Measurements from ENCODE around the gene BRAF.
"Not testable (repeated sequence)": the region's sequence is repeated elsewhere in the genome, so short reads cannot be mapped to it uniquely, and the experiment has no call there.

Gene BRAF

DNA sequence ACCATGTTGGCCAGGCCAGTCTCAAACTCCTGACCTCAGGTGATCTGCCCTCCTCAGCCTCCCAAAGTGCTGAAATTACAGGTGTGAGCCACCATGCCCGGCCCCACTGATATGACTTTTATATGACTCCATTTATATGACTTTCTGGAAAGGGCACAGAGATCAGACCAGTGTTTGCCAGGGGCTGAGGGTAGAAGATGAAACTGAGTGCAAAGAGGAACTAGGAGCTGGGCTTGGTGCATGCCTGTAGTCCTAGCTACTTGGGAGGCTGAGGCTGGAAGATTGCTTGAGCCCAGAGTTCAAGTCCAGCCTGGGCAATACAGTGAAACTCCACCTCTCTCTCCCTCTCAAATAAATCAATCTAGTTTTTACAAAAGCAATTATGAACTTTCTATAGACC, 7.5 kb downstream of the BRAF start:
- DNase-seq = no peak

- DNase-seq = no peak
Measured at GRCh38 chr7:140915935-140916555, 8.7 kb downstream of the BRAF start.

DNA sequence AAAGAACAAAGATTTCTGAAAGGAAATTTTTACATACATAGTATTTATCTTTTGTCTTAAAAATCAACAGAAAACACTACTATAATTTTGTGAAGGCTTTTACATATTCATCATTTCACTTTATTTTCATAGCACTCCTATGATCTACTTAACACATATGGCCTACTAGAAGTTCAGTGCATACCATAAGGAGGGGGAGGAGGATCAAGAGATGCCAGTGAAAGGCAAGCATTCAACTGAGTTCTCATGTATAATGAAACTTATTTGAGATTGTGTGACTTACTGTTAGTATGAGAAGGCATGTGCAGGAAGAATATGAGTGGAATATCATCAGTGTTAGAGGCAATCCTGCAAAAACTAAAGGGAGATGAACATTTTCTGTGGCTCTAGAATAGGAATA, 10.6 kb downstream of the BRAF start:
- no peak for DNase-seq

GRCh38 chr7:140913596-140913928, 11.2 kb downstream of the BRAF start:
- DNase-seq = not testable (repeated sequence)

- no peak for DNase-seq
Measured at GRCh38 chr7:140911746-140912145, 13.0 kb downstream of the BRAF start.

GRCh38 chr7:140909476-140910161, 15.1 kb downstream of the BRAF start:
- no peak for DNase-seq

DNA sequence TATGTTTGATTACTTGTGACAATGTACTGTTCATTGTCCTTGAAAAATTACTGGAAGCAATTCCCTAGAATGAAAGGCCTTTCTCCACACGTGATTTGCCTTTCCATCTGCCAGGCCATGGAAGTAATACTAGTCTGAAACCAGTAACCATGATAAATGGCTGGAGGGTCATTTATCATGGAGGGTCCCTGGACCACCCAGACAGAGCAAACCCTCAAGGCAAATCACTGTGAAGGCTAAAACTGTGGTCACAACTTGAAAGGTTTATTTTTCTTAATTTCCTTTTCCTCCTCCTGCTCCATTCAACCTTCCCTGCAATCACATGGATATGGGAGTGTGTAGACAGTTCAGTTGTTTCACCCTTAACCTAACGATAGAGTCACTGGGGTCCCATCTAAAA, 16.4 kb downstream of the BRAF start:
- no peak for DNase-seq

DNA sequence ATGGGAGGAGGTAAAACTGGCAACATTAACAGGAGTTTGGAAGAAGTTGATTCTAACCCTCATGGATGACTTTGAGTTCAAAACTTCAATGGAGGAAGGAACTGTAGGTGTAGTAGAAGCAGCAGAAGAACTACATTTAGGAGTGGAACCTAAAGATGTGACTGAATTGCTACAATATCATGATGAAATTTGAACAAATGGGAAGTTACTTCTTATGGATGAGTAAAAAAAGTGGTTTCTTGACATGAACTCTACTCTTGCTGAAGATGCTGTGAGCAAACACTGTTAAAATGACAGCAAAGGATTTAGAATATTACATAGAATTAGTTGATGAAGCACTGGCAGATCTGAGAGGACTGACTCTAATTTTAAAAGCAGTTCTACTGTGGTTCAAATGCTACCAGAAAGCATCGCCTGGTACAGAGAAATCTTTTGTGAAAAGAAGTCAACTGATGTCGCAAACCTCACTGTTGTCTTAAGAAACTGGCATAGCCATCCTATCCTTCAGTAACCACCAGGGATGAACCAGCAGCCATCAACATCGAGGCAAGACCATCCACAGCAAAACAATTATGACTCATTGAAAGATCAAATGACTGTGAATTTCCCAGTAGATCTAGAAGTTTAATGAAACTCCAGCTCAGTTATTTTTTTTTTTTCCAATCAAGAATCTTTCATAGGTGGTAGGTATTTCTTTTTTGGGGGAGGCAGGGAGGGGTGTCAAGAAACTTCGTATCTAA, 20.8 kb downstream of the BRAF start:
- DNase-seq = no peak

DNA sequence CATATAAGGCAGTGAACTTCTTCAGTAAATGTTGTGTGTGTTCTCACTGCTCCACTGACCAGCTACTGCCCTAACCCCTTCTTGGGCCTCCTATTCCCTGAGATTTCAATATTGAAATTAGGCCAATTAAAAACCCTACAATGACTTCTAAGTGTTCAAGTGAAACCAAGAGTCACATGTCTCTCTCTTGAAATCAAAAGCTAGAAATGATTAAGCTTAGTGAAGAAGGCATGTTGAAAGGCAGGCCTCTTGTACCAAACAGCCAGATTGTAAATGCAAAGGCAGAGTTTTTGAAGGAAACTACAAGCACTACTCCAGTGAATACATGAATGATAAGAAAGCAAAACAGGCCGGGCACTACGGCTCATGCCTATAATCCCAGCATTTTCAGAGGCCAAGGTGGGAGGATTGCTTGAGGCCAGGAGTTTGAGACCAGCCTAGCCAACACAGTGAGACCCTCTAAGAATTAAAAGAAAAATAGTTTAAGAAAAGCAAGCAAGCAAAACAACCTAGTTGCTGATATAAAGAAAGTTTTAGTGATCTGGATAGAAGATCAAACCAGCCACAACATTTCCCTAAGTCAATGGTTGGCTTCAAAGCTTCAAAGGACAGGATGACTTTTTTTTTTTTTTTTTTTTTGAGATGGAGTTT, 22.3 kb downstream of the BRAF start:
- no peak for DNase-seq

GRCh38 chr7:140901941-140902302, 22.8 kb downstream of the BRAF start:
- DNase-seq = no peak

DNA sequence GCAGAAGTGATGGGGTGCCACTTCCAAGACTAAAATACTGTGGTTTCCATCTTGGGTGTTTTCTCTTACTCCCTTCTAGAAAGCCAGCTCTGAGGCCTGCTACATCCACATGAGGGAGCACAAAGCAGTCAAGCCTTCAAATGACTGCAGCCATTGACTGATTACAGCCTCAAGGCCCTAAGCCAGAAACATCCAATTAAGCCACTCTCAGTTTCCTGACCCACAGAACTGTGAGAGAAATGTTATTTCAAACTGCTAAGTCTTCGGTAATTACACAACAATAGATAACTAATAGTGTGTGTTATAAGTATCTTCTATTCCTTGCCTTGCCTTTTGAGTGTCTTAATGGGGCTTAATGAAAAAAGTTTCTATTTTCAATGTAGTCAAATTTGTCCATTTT, 24.8 kb downstream of the BRAF start:
- DNase-seq = peak; percentile 76

DNA sequence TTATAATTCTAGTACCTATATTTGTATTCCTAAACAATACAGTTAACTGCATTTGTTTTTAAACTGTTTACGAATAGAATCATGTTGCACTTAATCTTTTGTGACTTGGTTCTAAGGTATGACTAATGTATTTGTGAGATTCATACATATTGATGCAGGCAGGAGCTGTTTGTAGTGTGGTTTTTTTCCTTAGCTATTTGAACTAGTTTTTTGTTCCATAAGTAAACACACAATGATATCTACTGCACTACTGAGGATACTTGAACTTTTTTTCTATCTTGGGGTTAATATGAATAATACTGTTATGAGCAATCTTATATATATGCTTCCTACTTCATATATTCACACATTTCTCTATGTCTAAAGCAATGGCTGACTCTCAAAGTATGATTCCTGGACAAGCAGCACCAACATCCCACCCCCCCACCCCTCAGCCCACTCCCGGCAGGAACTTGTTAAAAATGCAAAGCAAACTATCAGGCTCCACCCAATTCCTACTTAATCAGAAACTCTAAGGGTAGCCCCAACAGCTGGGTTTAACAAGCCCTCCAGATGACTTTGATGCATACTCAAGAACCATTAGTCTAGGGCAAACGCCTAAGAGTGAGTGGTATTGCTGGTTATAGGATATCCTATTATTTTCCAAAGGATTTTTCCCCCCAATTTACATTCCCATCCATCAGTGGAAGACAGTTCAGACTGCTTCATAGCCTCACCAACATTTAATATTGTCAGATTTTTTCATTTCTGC, 25.8 kb downstream of the BRAF start:
- DNase-seq = peak; percentile 25

GRCh38 chr7:140896996-140897395, 27.7 kb downstream of the BRAF start:
- DNase-seq = no peak

- DNase-seq = peak; percentile 45
Measured at GRCh38 chr7:140889645-140890044, 35.1 kb downstream of the BRAF start.

- no peak for DNase-seq
Measured at GRCh38 chr7:140889150-140889549, 35.6 kb downstream of the BRAF start.

- DNase-seq = no peak
Measured at GRCh38 chr7:140888087-140888486, 36.6 kb downstream of the BRAF start.

DNA sequence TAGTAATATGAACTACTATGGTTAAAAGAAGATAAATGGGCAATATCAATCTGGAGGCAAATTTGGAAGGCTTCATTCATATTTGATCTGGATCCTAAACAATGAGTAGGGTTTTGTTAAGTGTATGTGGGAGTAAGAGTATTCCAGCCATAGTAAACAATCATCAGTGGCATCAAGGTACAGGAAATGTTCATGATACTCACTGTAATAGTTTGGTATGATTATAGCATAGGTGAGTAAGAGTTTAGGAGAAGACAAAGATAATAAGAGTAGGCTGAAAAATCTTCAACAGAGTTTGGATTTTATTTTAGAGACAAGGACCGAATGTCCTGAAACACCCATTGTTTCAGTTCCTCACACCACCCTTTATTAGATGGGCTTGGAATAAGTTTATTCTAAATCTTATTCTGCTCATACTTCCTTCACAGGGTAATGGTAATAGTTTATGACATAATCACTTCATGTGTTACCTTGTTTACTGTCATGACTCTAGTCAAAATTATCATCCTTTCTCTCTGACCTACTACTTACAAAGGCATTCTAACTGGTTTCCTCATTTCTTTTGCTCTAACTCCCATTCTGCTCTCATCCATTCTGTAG, 38.9 kb downstream of the BRAF start:
- no peak for DNase-seq

- no peak for DNase-seq
Measured at GRCh38 chr7:140883378-140883777, 41.4 kb downstream of the BRAF start.

- DNase-seq = not testable (repeated sequence)
Measured at GRCh38 chr7:140882834-140883233, 41.9 kb downstream of the BRAF start.

- no peak for DNase-seq
Measured at GRCh38 chr7:140881507-140882228, 43.1 kb downstream of the BRAF start.

DNA sequence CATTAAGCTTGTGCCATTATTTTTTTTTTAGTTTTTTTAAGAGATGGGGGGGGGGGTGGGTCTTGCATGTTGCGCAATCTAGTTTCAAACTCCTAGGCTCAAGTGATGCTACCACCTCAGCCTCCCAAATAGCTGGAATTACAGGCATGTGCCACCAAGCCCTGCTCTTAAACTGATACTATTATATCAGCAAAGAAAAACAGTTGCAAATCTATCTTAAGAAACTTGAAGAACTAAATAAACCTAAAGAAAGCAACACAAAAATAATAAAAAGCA, 47.5 kb downstream of the BRAF start:
- DNase-seq = no peak

DNA sequence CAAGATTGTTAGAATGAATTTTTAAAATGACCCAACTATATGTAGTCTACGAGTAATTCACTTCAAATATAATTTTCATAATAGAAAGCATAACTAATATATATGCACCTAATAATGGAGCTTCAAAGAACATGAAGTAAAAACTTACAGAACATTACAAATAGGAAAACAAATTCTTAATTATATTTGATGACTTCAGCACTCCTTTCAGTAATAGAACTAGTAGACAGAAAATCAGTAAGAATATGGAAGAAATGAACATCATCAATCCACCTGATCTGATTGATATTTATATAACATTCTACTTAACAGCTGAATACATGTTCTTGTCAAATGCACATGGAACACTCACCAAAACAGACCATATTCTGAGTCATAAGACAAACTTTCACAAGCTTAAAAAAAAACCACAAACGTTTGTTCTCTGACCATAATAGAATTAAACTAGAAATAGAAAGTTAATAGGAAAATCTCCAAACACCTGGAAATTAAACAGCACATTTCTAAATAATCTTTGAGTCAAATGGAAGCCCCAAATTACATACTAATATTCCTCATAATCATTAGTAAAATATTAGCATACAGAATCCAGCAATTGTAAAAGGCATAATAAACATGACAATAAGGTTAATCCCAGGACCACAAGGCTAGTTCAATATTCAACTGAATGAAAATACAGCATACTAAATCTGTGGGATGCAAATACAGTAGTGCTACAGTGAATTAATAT, 48.0 kb downstream of the BRAF start:
- DNase-seq = no peak
